CD4-positive, alpha-beta T cell treated with Interleukin-17A for 1 hour (primary cell): ENCODE data around the gene CFP.

ENCODE experiments used
- DNase-seq: peaks from one replicate; pipeline ENCODE4 v3.0.0-alpha.2; 2020

CFP gene

DNA sequence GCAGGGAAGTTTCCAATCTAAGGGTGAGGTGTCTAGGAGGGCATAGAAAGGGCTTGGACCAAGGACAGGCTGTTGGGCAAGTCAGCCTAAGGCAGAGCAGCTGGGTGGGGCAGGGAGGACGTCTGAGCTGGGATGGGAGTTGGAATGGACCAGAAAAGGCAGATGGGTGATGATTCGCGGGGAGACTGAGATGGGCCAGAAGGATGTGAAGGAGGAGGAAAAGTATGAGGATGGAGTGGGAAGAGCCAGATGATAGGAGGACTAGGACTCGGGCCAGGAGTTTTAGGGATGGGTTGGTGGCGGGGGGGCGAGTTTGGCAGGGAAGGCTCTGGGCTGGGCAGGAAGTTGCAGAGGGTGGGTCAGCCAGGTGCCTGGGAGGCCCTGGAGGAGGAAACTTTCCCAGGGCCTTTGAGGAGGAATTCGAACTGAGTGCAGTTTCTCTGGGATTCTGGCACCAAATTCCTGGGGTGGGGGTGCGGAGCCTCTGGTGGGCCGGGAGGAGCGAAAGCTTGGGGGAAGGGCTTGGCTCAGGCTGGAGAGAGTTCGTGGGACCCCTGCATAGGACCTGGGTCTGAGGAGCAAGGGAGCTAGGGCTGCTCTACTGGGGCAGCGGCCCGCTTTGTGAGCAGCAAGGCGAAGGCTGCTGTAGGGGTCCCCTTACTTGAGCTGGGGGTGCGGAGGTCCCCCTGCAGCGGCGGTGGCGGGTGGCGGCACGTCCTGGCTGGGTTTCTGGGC, 56.2 kb downstream of the CFP start:
- no peak for DNase-seq
